Adrenal gland (tissue), 12 donors: Measurements from ENCODE around the gene MFN2. TPM values are rescaled to one million over a fixed set of nuclear protein-coding genes. Genes with fewer than 3 reads are reported as not detected.

Experiments used
- DNase-seq, 7 donors: peaks; one replicate each; pipeline ENCODE4 v3.0.0-alpha.2; 2019 to 2020
- H3K27ac ChIP-seq, 5 donors: fragments of 200-600 bp; sonication (generic) in 4 of 5; 1 replicate in 3 of 5; 2 replicates in 2 of 5; pipeline versions ENCODE4 v1.5.1 to v1.8.0; 2016 to 2020; ENCODE audit warnings: mild to moderate bottlenecking in 1 of 5
- H3K27me3 ChIP-seq: fragments of 200-600 bp; 2 replicates; pipeline ENCODE4 v1.8.0; 2021
- H3K36me3 ChIP-seq, 2 donors: fragments of 200-600 bp; replicated peaks in 1 of 2; 1 replicate in 1 of 2; 2 replicates in 1 of 2; pipeline versions ENCODE4 v1.5.1 to v1.8.0; 2018 to 2022
- H3K4me1 ChIP-seq, 2 donors: fragments of 200-600 bp; replicated peaks in 1 of 2; 1 replicate in 1 of 2; 2 replicates in 1 of 2; pipeline versions ENCODE4 v1.5.1 to v1.8.0; 2018 to 2021
- H3K4me3 ChIP-seq, 4 donors: fragments of 200-600 bp; sonication (generic) in 3 of 4; one replicate each; pipeline ENCODE4 v1.5.1; 2016 to 2018
- H3K9me3 ChIP-seq, 3 donors: fragments of 200-600 bp; sonication (generic) in 1 of 3; replicated peaks in 1 of 3; 1 replicate in 2 of 3; 2 replicates in 1 of 3; pipeline versions ENCODE4 v1.5.1 to v1.8.0; 2016 to 2021
- CTCF ChIP-seq, 6 experiments: fragments of 450-650 bp in 4 of 6; fragments of 200-600 bp in 2 of 6; sonication (generic) in 1 of 6; IDR thresholded peaks; 1 replicate in 5 of 6; 2 replicates in 1 of 6; pipeline versions ENCODE4 v1.5.1 to v1.8.0; 2016 to 2021; ENCODE audit warnings: antibody characterized with exemption in 6 of 6, mild to moderate bottlenecking in 2 of 6, moderate library complexity in 1 of 6
- POLR2A ChIP-seq, 2 donors: fragments of 450-650 bp; IDR thresholded peaks; one replicate each; pipeline ENCODE4 v1.6.1; 2017; ENCODE audit warnings: antibody characterized with exemption in 2 of 2, mild to moderate bottlenecking in 2 of 2, moderate library complexity in 1 of 2
- WGBS, 4 donors: extraction: QIAGEN DNeasy Blood & Tissue Kit in 2 of 4; methylation state at CpG; one replicate each; pipeline versions ENCODE4 v1.1.5 to v1.1.7; 2013 to 2017; 5-methylcytosine and 5-hydroxymethylcytosine counted together
- intact Hi-C, 2 donors: fragments of 100-400 bp; cut with DNase I; formaldehyde crosslinking; loops; one replicate each; pipeline versions ENCODE4 v1.14.1 to v1.15.0; 2022 to 2023
- polyA plus RNA-seq, 3 donors: library from polyadenylated mRNA; stranded (reverse); fragments of 200-250 nt in 2 of 3; fragments of 350-450 nt in 1 of 3; fragmentation: Illumina TruSeq in 1 of 3; extraction: RNeasy Lipid Tissue Mini Kit (QIAGEN cat#74804) in 1 of 3; gene quantifications; one replicate each; pipeline ENCODE4 v1.2.3, GENCODE V29; 2013 to 2014
- total RNA-seq, 9 donors: library from RNA; depleted of rRNA in 4 of 9; stranded (reverse); fragments of >200 nt in 4 of 9; fragments of 120-200 nt in 1 of 9; fragmentation: NEBNext Ultra II Directional in 1 of 9; extraction: Animal tissue kit (Norgen Biotek cat#: 25700) in 1 of 9; gene quantifications; one replicate each; pipeline versions ENCODE4 v1.1.0 to v1.2.4, GENCODE V29; 2013 to 2023
- donor health status: healthy with polysubstance abuse.
- donor health status: Bipolar disorder and iron deficiency.
- donor health status: DM: yes; HTN: yes; CAD: no.
- donor health status: DM: no; HTN: no; CAD: no.
- donor health status: DM: no; HTN: no; CAD: no.
- donor health status: DM: yes; HTN: yes; CAD: no.

MFN2 gene
- total and polyA plus RNA-seq, 12 donors, result 26.6 to 103 (median 63.5) TPM

DNA sequence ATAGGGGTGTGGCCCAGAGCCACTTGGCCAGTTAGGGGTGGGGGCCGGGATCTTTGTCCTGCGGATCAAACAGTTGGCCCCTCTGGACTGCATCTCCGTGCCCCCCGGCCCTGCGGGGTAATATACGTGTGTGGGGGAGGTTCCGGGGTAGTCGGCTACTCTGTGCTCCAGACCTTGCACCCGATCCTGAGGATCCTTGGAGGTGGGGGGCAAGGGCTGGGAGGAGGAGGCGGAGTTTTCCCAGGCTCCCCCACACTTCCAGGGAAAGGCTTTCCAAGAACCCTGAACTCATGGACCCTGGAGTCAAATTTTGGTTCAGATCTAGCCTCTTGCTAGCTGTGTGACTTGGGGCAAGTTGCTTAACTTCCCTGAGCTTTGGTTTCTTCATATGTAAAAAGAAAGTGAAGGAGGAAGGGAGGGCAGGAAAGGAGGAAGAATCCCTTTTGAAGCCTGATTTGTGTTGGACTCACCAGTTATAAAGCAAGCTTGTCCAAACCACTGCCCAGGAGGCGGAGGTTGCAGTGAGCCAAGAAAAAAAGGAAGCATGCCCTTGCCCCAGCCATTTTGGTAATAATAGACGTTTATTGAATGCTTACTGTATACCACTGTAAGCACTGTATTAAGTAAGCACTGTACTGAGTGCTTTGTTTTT, 39.7 kb downstream of the MFN2 start:
- peaks cover 0 to 7% of the 10 kb centered on the region in 2 donors for H3K4me1 ChIP-seq
- no peak for TF ChIP-seq POLR2A (IDR thresholded peaks at IDR 0.05)
- TF ChIP-seq CTCF (IDR thresholded peaks at IDR 0.05), result no peak
- intact Hi-C loops, result no loop called here
- WGBS, 4 donors, result 8 to 34% (median 11%) methylated on average over 2 to 12 of the region's 12 CpGs
- no peaks in the 10 kb centered on the region for H3K9me3 ChIP-seq
- peak overlapping the region in 4 of 5 donors; percentile 50 to 85 (median 61) for H3K27ac ChIP-seq
- H3K4me3 ChIP-seq, result peak overlapping the region; percentile 32 to 86 (median 82)
- no peaks in the 10 kb centered on the region for H3K27me3 ChIP-seq
- H3K36me3 ChIP-seq, result peaks cover 0 to 10% of the 10 kb centered on the region in 2 donors
- peak in 2 of 7 donors; percentile 29 to 39 for DNase-seq

GRCh38 chr1:12021616-12022015, 41.4 kb downstream of the MFN2 start:
- WGBS, 4 donors, result 89 to 96% (median 93%) methylated on average over 6 to 9 of the region's 9 CpGs
- DNase-seq, result no peak
- Histone ChIP-seq H3K4me3 (no peak overlapping the region), H3K9me3 (no peaks in the 10 kb centered on the region), H3K4me1 (peaks cover 0 to 7% of the 10 kb centered on the region in 2 donors), H3K27me3 (no peaks in the 10 kb centered on the region), H3K27ac (no peak overlapping the region), H3K36me3 (peaks cover 0 to 17% of the 10 kb centered on the region in 2 donors)
- intact Hi-C loops, result no loop called here
- no peak for TF ChIP-seq POLR2A (IDR thresholded peaks at IDR 0.05)
- TF ChIP-seq CTCF (IDR thresholded peaks at IDR 0.05), result no peak

- 89 to 100% (median 91%) methylated on average over 2 to 14 of the region's 14 CpGs; no CpG with 5 or more reads in 1 of the 4 donors for WGBS, 4 donors
- DNase-seq, result no peak
Measured at GRCh38 chr1:12022036-12022435, 41.8 kb downstream of the MFN2 start.

DNA sequence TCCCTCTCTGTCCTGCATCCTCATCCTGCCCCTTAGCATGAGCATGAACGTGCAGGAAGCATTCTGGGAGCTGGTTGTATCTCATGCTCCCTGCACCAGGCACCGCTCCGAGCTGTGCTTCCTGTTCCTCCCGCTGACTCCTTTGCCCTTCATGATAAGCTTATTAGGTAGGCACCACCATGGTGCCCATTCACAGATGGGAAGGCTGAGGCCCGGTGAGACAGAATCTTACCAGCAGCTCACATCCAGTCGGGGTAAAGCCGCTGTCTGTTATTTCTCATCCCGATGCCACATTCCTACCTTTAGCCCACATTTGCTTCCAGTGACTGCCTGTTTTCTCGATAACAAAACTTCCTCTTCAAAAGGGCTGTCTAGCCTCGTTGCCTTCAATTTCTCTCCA, 46.3 kb downstream of the MFN2 start:
- H3K9me3 ChIP-seq, result no peaks in the 10 kb centered on the region
- DNase-seq, result no peak
- peaks cover 0 to 40% of the 10 kb centered on the region in 2 donors for H3K36me3 ChIP-seq
- 82 to 89% (median 86%) methylated on average over 10 of the region's 10 CpGs for whole genome bisulfite sequencing, 4 donors
- TF ChIP-seq CTCF (IDR thresholded peaks at IDR 0.05) (no peak), POLR2A (IDR thresholded peaks at IDR 0.05) (no peak)
- H3K4me1 ChIP-seq, result no peaks in the 10 kb centered on the region
- H3K4me3 ChIP-seq, result no peak overlapping the region
- intact Hi-C loops, result no loop called here
- no peak overlapping the region for H3K27ac ChIP-seq
- no peaks in the 10 kb centered on the region for H3K27me3 ChIP-seq

More at GRCh38 chr1:12022036-12022435, 41.8 kb downstream of the MFN2 start:
- no peak overlapping the region for H3K4me3 ChIP-seq
- no peaks in the 10 kb centered on the region for H3K9me3 ChIP-seq
- no peak overlapping the region for H3K27ac ChIP-seq
- peaks cover 0 to 17% of the 10 kb centered on the region in 2 donors for H3K36me3 ChIP-seq
- peaks cover 0 to 7% of the 10 kb centered on the region in 2 donors for H3K4me1 ChIP-seq
- intact Hi-C loops, result no loop called here
- H3K27me3 ChIP-seq, result no peaks in the 10 kb centered on the region
- TF ChIP-seq CTCF (IDR thresholded peaks at IDR 0.05) (no peak), POLR2A (IDR thresholded peaks at IDR 0.05) (no peak)
